ENCODE results near the gene RNASE9. TPM values are rescaled to one million over a fixed set of nuclear protein-coding genes. Genes with fewer than 3 reads are reported as not detected.

Gene RNASE9
- total and polyA plus RNA-seq, 9 of the 15 experiments (the other 6 are each of a cell fraction or from before 2014, with no cell fraction given), result not detected

- TF ChIP-seq CHAMP1 (IDR thresholded peaks at IDR 0.05) (no peak), GABPA (tag; conservative IDR thresholded peaks at IDR 0.05; ENCODE audit: low read depth) (no peak), ZNF57 (CRISPR knock-in tag; IDR thresholded peaks at IDR 0.05) (no peak), MEF2A (IDR thresholded peaks at IDR 0.05; ENCODE audit: control insufficient read depth, low read depth, low read length) (no peak), ZNF174 (CRISPR knock-in tag; IDR thresholded peaks at IDR 0.05) (no peak), ZNF609 (CRISPR knock-in tag; IDR thresholded peaks at IDR 0.05; ENCODE audit: borderline replicate concordance) (no peak), HDAC8 (tag; IDR thresholded peaks at IDR 0.05) (no peak), NRF1 (conservative IDR thresholded peaks at IDR 0.05 in 1 of 2, IDR thresholded peaks at IDR 0.05 in 1 of 2) (no peak)
- TF ChIP-seq, protein P1, sequence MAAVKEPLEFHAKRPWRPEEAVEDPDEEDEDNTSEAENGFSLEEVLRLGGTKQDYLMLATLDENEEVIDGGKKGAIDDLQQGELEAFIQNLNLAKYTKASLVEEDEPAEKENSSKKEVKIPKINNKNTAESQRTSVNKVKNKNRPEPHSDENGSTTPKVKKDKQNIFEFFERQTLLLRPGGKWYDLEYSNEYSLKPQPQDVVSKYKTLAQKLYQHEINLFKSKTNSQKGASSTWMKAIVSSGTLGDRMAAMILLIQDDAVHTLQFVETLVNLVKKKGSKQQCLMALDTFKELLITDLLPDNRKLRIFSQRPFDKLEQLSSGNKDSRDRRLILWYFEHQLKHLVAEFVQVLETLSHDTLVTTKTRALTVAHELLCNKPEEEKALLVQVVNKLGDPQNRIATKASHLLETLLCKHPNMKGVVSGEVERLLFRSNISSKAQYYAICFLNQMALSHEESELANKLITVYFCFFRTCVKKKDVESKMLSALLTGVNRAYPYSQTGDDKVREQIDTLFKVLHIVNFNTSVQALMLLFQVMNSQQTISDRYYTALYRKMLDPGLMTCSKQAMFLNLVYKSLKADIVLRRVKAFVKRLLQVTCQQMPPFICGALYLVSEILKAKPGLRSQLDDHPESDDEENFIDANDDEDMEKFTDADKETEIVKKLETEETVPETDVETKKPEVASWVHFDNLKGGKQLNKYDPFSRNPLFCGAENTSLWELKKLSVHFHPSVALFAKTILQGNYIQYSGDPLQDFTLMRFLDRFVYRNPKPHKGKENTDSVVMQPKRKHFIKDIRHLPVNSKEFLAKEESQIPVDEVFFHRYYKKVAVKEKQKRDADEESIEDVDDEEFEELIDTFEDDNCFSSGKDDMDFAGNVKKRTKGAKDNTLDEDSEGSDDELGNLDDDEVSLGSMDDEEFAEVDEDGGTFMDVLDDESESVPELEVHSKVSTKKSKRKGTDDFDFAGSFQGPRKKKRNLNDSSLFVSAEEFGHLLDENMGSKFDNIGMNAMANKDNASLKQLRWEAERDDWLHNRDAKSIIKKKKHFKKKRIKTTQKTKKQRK (IDR thresholded peaks at IDR 0.05; ENCODE audit: borderline replicate concordance, low read depth, low read length), result no peak
These were observed 3.7 kb upstream of the RNASE9 start (continued) for GRCh38 chr14:20564501-20564997.
